ENCODE data around the gene KIF12. TPM values are rescaled to one million over a fixed set of nuclear protein-coding genes. Genes with fewer than 3 reads are reported as not detected.

The KIF12 gene
- total RNA-seq, 1 donor = not detected

DNA sequence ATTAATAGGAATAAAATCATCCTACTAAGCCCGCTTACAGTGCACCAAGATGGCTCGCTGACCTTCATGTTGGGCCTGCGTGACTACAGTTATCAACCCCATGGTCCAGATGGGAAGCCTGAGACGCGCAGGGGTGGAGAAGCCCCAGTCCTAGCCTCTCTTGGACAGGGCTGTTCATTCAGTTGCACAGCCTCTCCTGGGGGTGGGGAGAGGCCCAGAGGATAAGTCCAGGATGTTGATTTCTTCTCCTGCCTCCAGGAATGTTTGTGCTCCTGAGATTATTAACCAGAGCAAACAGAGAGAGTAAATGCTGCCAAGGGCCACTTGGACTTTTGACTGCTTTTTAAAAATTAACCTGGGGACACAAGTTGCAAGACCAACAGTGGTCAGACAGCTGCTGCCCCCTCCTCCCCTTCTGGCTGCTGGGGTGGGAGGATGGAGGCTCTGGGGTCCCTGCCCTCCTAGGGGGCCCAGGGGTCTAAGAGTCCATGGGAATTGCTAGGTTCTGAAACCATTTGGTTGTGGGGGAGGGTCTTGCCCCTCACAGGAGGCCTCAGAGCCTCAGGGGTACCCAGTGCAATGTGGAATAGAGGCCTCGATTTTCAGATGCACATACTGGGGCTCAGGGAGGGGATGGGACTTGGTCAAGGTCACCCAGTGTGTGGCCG lies 18.2 kb downstream of the KIF12 start:
- no peak for DNase-seq (ENCODE audit: low read depth)
- H3K4me3 ChIP-seq (ENCODE audit: low read depth, low read length) = no peak overlapping the region
- TF ChIP-seq, protein P1, sequence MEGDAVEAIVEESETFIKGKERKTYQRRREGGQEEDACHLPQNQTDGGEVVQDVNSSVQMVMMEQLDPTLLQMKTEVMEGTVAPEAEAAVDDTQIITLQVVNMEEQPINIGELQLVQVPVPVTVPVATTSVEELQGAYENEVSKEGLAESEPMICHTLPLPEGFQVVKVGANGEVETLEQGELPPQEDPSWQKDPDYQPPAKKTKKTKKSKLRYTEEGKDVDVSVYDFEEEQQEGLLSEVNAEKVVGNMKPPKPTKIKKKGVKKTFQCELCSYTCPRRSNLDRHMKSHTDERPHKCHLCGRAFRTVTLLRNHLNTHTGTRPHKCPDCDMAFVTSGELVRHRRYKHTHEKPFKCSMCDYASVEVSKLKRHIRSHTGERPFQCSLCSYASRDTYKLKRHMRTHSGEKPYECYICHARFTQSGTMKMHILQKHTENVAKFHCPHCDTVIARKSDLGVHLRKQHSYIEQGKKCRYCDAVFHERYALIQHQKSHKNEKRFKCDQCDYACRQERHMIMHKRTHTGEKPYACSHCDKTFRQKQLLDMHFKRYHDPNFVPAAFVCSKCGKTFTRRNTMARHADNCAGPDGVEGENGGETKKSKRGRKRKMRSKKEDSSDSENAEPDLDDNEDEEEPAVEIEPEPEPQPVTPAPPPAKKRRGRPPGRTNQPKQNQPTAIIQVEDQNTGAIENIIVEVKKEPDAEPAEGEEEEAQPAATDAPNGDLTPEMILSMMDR (IDR thresholded peaks at IDR 0.05; ENCODE audit: insufficient read depth, low read depth, low read length) = no peak

DNA sequence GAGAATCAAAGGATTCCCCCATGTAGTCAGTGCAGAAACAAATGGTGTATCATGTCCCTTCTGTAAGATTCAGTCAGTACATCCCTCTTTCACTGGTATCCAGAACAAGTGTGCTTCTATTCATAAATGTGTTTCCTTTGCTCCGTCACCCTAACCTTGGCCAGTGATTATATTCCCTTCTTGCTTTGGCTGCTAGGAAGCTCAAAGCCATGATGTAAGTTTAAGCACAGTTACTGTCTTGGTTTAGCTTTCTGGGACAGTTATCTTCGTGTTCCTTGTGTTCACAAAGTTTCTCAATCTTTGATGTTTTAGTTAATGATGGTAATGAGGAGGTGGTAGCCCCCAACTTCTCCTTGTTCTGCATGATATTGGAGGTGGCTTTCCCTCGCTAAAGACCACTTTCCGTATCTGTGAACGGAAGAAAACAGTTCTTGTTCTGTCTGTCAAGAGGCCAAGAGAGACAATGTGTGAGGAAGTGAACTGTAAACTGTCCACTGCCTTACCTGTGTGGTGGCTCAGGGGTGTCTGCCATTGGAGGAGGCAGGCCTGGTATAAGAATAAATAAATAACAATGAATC lies 18.8 kb downstream of the KIF12 start:
- TF ChIP-seq, protein P1 (IDR thresholded peaks at IDR 0.05; ENCODE audit: insufficient read depth, low read depth, low read length) = no peak
- H3K4me3 ChIP-seq (ENCODE audit: low read depth, low read length) = no peak overlapping the region
- no peak for DNase-seq (ENCODE audit: low read depth)

DNA sequence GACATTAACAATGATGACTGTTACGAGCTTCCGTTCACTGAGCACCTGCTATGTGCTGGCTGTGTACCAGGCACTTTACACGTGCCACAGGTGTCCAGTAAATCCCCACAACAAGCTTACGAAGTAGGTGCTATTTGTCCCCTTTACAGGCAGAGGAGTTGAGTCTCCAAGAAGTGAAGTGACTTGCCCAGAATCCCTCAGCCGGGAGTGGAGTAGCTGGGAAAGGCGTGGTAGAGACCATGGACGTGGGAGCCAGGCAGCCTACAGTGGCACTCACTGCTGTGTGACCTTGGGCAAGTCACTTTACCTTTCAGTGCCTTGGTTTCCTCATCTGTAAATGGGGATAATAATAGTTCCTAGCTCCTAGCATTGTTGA lies 20.3 kb downstream of the KIF12 start:
- no peak overlapping the region for H3K4me3 ChIP-seq (ENCODE audit: low read depth, low read length)
- no peak for DNase-seq (ENCODE audit: low read depth)
- TF ChIP-seq, protein P1 (IDR thresholded peaks at IDR 0.05; ENCODE audit: insufficient read depth, low read depth, low read length) = no peak

DNA sequence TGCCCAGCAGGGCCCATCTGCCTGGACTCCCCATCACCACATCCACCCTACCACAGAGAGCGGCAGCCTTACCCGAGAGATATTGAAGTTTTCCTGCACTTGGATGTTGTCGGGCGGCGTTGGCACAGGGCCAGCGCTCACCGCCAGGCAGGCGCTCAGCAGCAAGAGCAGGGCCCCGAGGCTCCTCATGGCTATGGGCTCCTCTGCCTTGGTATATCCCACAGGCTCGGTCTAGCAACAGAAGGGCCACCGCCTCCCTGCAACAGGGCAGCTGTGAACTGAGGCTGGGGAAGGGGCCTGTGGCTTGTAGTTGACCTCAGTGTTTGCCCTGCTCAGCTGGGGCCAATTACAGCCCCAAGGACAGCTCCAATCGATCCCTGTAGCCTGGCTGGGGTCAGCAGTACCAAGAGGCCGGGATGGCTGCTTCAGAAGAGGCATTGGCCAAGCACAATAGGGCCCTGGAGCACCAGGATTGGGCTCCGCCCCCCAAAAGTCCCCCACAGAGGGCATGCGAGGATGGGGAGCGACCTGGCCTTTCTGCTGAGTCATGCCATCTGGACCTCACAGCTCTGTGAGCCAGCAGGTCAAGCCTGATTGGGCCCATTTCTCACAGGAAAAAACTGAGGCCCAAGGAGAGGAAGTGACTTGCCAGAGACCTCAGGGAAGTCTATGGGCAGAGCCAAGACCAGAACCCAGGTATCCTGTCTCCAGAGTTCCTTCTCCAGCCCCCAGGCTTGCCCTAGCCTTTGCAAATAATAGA lies 20.9 kb downstream of the KIF12 start, which contains the start of gene AMBP:
TSS of gene AMBP (minus strand) at position 280 of the 760 bp plus-strand sequence. CDS start at position 189, 91 bp downstream.
- TF ChIP-seq, protein P1 (IDR thresholded peaks at IDR 0.05; ENCODE audit: insufficient read depth, low read depth, low read length) = no peak
- no peak within 1 kb of the TSS for H3K4me3 ChIP-seq (ENCODE audit: low read depth, low read length)
- no peak for DNase-seq (ENCODE audit: low read depth)

DNA sequence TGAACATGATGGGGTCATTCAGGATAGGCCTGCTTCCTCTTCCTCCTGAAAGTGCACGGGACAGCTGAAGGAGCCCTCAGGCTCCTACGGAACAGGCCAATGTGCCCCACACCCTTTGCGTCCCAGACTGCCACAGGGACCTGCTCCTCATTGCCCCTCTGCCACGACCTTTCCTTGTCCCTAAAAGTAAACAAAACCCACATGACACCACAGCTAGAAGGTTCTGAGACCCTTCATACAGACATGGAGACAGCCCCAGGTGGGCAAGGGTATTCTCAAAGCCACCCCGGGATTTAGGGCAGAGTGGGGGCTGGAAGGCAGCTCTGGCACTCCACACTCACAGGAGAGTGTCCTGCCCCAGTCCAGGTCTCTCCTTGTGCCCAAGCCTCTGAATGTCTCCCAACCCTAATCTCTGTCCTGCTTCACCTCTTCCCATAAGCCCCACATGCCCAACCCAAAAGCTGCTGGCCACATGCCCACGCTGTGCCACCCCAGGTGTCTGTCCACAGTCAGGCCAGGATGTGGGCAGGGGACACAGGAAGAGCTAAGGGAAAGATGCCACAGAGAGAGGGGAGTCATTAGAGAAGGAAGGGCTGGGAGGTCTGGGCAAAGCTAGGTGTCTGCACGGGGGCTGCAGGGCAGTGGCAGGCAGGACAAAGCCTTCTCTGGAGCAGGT lies 21.8 kb downstream of the KIF12 start:
- TF ChIP-seq, protein P1 (IDR thresholded peaks at IDR 0.05; ENCODE audit: insufficient read depth, low read depth, low read length) = no peak
- DNase-seq (ENCODE audit: low read depth) = no peak
- no peak overlapping the region for H3K4me3 ChIP-seq (ENCODE audit: low read depth, low read length)

DNA sequence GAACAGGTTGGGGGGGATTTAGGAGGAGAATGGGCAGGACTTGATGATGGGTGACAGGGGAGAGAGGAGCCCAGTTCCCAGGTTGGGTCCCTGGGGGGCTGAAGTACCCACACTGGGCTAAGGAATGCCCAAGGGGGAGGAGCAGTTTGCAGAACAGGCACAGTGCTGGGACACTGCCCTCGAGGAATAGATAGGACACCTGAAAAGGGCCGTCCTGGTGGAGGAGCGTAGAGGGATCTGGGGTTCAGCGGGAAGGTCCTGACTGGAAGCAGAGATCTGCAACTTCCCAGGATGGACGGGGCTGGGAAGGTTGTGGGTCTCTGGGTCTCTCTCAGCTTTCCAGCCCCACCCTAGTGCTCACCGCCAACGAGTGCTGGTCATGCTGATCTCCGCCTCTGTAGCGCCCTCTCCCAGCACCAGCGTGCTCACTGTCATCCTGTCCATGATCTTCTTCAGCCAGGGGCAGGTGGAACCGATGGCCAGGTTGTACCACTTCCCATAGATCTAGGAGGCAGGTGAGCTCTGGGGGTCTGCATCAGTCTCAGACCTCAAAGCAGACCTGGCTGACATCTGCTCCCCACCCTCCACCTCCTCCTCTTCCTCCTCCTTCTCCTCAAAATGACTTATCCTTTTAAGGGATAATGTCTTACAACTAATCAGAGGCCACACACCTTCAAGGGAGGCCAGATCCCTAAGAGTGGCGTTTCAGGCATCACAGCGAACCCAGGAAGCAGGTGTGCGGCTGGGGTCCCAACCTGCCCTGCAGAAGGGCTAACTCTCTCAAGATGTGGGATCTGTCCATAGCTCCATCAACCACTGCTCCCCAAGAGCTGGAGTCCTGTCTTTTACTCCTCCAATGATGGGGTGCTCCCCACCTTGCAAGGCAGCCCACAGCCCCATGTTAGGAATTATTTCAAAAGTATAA lies 22.6 kb downstream of the KIF12 start:
- no peak overlapping the region for H3K4me3 ChIP-seq (ENCODE audit: low read depth, low read length)
- TF ChIP-seq, protein P1 (IDR thresholded peaks at IDR 0.05; ENCODE audit: insufficient read depth, low read depth, low read length) = no peak
- DNase-seq (ENCODE audit: low read depth) = no peak
